Neural crest cell (in vitro differentiated cells): Measurements from ENCODE around the gene EIF4A3. TPM values are rescaled to one million over a fixed set of nuclear protein-coding genes. Genes with fewer than 3 reads are reported as not detected.

Experiments
- DNase-seq: peaks from one replicate; pipeline ENCODE4 v3.0.0; 2021; ENCODE audit warnings: low read depth, mixed read lengths, low spot score
- H3K27ac Mint-ChIP-seq: one replicate; pipeline ENCODE4 v1.8.0; 2021; ENCODE audit warnings: mild to moderate bottlenecking, mixed read lengths; ENCODE audit not compliant: unreplicated experiment
- H3K27me3 Mint-ChIP-seq: 2 replicates; pipeline ENCODE4 v1.8.0; 2021; ENCODE audit warnings: low read depth, mild to moderate bottlenecking, mixed read lengths
- H3K36me3 Mint-ChIP-seq: 2 replicates; pipeline ENCODE4 v1.8.0; 2021; ENCODE audit warnings: low read depth, mild to moderate bottlenecking, mixed read lengths
- H3K4me1 Mint-ChIP-seq: 2 replicates; pipeline ENCODE4 v1.8.0; 2021; ENCODE audit warnings: mixed read lengths
- H3K4me3 Mint-ChIP-seq: one replicate; pipeline ENCODE4 v1.8.0; 2021; ENCODE audit warnings: mild to moderate bottlenecking, mixed read lengths
- H3K9me3 Mint-ChIP-seq: 2 replicates; pipeline ENCODE4 v1.8.0; 2021; ENCODE audit warnings: mixed read lengths
- CTCF ChIP-seq: fragments of 200-600 bp; sonication (generic); conservative IDR thresholded peaks from 2 replicates; pipeline ENCODE4 v1.5.0; 2021; ENCODE audit warnings: antibody characterized with exemption, mild to moderate bottlenecking
- total RNA-seq: library from RNA; stranded (reverse); gene quantifications from 2 replicates; pipeline ENCODE4 v1.2.1, GENCODE V29; 2021

The EIF4A3 gene
- total RNA-seq, 1 donor from 2014 or later: 141 TPM

- TF ChIP-seq CTCF: no peak
- Mint-ChIP-seq H3K9me3 (no peaks in the 10 kb centered on the region), H3K27me3 (peaks cover 4% of the 10 kb centered on the region), H3K27ac (peak overlapping the region; percentile 7), H3K4me3 (no peak overlapping the region), H3K4me1 (peaks cover 8% of the 10 kb centered on the region), H3K36me3 (no peaks in the 10 kb centered on the region)
- no peak for DNase-seq
Measured at GRCh38 chr17:80123791-80124190, 23.1 kb downstream of the EIF4A3 start.

- H3K4me3 Mint-ChIP-seq: no peak overlapping the region
- TF ChIP-seq CTCF: no peak
- no peak overlapping the region for H3K27ac Mint-ChIP-seq
- no peaks in the 10 kb centered on the region for H3K36me3 Mint-ChIP-seq
- H3K27me3 Mint-ChIP-seq: no peaks in the 10 kb centered on the region
- no peaks in the 10 kb centered on the region for H3K9me3 Mint-ChIP-seq
- DNase-seq: no peak
- H3K4me1 Mint-ChIP-seq: peaks cover 8% of the 10 kb centered on the region
Measured at GRCh38 chr17:80122926-80123505, 23.9 kb downstream of the EIF4A3 start.

- TF ChIP-seq CTCF: no peak
- H3K9me3 Mint-ChIP-seq: no peaks in the 10 kb centered on the region
- DNase-seq: no peak
- no peaks in the 10 kb centered on the region for H3K27me3 Mint-ChIP-seq
- no peak overlapping the region for H3K4me3 Mint-ChIP-seq
- peaks cover 8% of the 10 kb centered on the region for H3K4me1 Mint-ChIP-seq
- no peak overlapping the region for H3K27ac Mint-ChIP-seq
- no peaks in the 10 kb centered on the region for H3K36me3 Mint-ChIP-seq
Measured at GRCh38 chr17:80122026-80122575, 24.8 kb downstream of the EIF4A3 start.

- TF ChIP-seq CTCF: no peak
- no peak for DNase-seq
- no peaks in the 10 kb centered on the region for H3K9me3 Mint-ChIP-seq
Measured at GRCh38 chr17:80119839-80120238, 27.1 kb downstream of the EIF4A3 start.

GRCh38 chr17:80119271-80119791 lies 27.6 kb downstream of the EIF4A3 start:
- no peak for DNase-seq
- H3K36me3 Mint-ChIP-seq: peaks cover 4% of the 10 kb centered on the region
- H3K27me3 Mint-ChIP-seq: no peaks in the 10 kb centered on the region
- H3K4me3 Mint-ChIP-seq: no peak overlapping the region
- TF ChIP-seq CTCF: no peak
- peaks cover 15% of the 10 kb centered on the region for H3K4me1 Mint-ChIP-seq
- no peak overlapping the region for H3K27ac Mint-ChIP-seq
- H3K9me3 Mint-ChIP-seq: no peaks in the 10 kb centered on the region

More at GRCh38 chr17:80119839-80120238, 27.1 kb downstream of the EIF4A3 start:
- no peak overlapping the region for H3K27ac Mint-ChIP-seq
- H3K36me3 Mint-ChIP-seq: peaks cover 4% of the 10 kb centered on the region
- H3K27me3 Mint-ChIP-seq: no peaks in the 10 kb centered on the region
- peaks cover 17% of the 10 kb centered on the region for H3K4me1 Mint-ChIP-seq
- H3K4me3 Mint-ChIP-seq: no peak overlapping the region
